H1 (cell line): ENCODE measurements around the gene APOL6.

ENCODE experiments used
- ATF2 ChIP-seq: IDR thresholded peaks from 2 replicates; pipeline ENCODE4 v1.6.1; 2012; ENCODE audit warnings: low read length, inconsistent platforms
- CTCF ChIP-seq, 3 experiments: IDR thresholded peaks; 1 replicate in 2 of 3; 2 replicates in 1 of 3; pipeline versions ENCODE4 v1.5.1 to v1.6.1; 2011; ENCODE audit warnings: low read length in 3 of 3, mild to moderate bottlenecking in 3 of 3, inconsistent platforms in 2 of 3, low read depth in 1 of 3, moderate library complexity in 1 of 3; ENCODE audit not compliant: insufficient read depth in 1 of 3; ENCODE audit errors: control extremely low read depth in 1 of 3
- HDAC2 ChIP-seq, 2 experiments: fragments of 300-600 bp in 1 of 2; sonication (generic) in 1 of 2; IDR thresholded peaks; 2 replicates each; pipeline ENCODE4 v1.6.1; 2011 to 2012; ENCODE audit warnings: low read depth in 2 of 2, low read length in 2 of 2, mild to moderate bottlenecking in 2 of 2, moderate library complexity in 2 of 2, borderline replicate concordance in 1 of 2, inconsistent platforms in 1 of 2
- JUN ChIP-seq: IDR thresholded peaks from 2 replicates; pipeline ENCODE4 v1.6.1; 2011; ENCODE audit warnings: low read depth, mild to moderate bottlenecking, improper control_type of control experiment, low read length
- KDM4A ChIP-seq: IDR thresholded peaks from one replicate; pipeline ENCODE4 v1.7.1; 2012; ENCODE audit warnings: low read depth, mild to moderate bottlenecking, moderate library complexity, low read length, inconsistent platforms; ENCODE audit not compliant: severe bottlenecking
- POLR2AphosphoS5 ChIP-seq: IDR thresholded peaks from 2 replicates; pipeline ENCODE4 v1.6.1; 2011; ENCODE audit warnings: low read depth, low read length
- RNF2 ChIP-seq: fragments of 200-900, 300-1000 bp; sonication (generic); IDR thresholded peaks from 2 replicates; pipeline ENCODE4 v1.7.1; 2016; ENCODE audit warnings: borderline replicate concordance, low read depth, mild to moderate bottlenecking, antibody characterized with exemption, low read length; ENCODE audit not compliant: poor library complexity, severe bottlenecking; ENCODE audit errors: missing control alignments

GRCh38 chr22:35605851-35606481 is 42.3 kb upstream of the APOL6 start:
- no peak for TF ChIP-seq RNF2
- TF ChIP-seq KDM4A: no peak
- TF ChIP-seq POLR2AphosphoS5: no peak
- no peak for TF ChIP-seq HDAC2 (IDR thresholded peaks at IDR 0.05; ENCODE audit: borderline replicate concordance in 1 of 2, low read depth in 2 of 2, low read length in 2 of 2)
- TF ChIP-seq ATF2: no peak
- TF ChIP-seq CTCF (IDR thresholded peaks at IDR 0.05; ENCODE audit: control extremely low read depth in 1 of 3, insufficient read depth in 1 of 3, low read depth in 1 of 3, low read length in 3 of 3): no peak
- no peak for TF ChIP-seq JUN
